OCI-LY7 (cell line): ENCODE data around the gene CDK17. TPM values are rescaled to one million over a fixed set of nuclear protein-coding genes. Genes with fewer than 3 reads are reported as not detected.

Experiments used
- BruUV-seq: library from RNA; stranded (reverse); fragments of 400-500 nt; replicated peaks from 2 replicates; lab custom pipeline; 2021; lab: Mats Ljungman, UMichigan
- CTCF ChIA-PET: fragments of 300-600 bp; sonication (Branson Sonifier 250); formaldehyde crosslinking; loops from one replicate; lab custom pipeline; 2022; ENCODE audit warnings: antibody characterized with exemption; ENCODE audit not compliant: unreplicated experiment; lab: Charles Lee
- POLR2A ChIA-PET: fragments of 300-600 bp; sonication (Branson Sonifier 250); formaldehyde crosslinking; loops from one replicate; lab custom pipeline; 2022; ENCODE audit warnings: antibody characterized with exemption; lab: Charles Lee
- DNase-seq: peaks from one replicate; pipeline ENCODE4 v3.0.0-alpha.2; 2015; ENCODE audit warnings: low spot score
- H2AFZ ChIP-seq: fragments of 200-600 bp; sonication (generic), shearing (Covaris generic); 2 replicates; pipeline ENCODE4 v1.6.1; 2014; ENCODE audit warnings: mild to moderate bottlenecking, antibody characterized with exemption, low read length, moderate library complexity
- H3K27ac ChIP-seq: fragments of 200-600 bp; sonication (generic); 2 replicates; pipeline ENCODE4 v1.5.1; 2014; ENCODE audit warnings: mixed run types, low read depth, mild to moderate bottlenecking, moderate library complexity, low read length, inconsistent platforms; ENCODE audit not compliant: poor library complexity, severe bottlenecking
- H3K36me3 ChIP-seq: fragments of 200-600 bp; sonication (generic); 2 replicates; pipeline ENCODE4 v1.6.1; 2014; ENCODE audit warnings: mild to moderate bottlenecking, antibody characterized with exemption, low read length, moderate library complexity, mixed read lengths; ENCODE audit not compliant: insufficient read depth
- H3K4me1 ChIP-seq: fragments of 200-600 bp; sonication (generic); 2 replicates; pipeline ENCODE4 v1.5.1; 2014; ENCODE audit warnings: mild to moderate bottlenecking, low read length; ENCODE audit not compliant: insufficient read depth, poor library complexity, severe bottlenecking
- H3K4me2 ChIP-seq: fragments of 200-600 bp; sonication (generic); 2 replicates; pipeline ENCODE4 v1.6.1; 2014; ENCODE audit warnings: mild to moderate bottlenecking, low read length
- H3K4me3 ChIP-seq: fragments of 200-600 bp; sonication (generic); 2 replicates; pipeline ENCODE4 v1.5.1; 2014; ENCODE audit warnings: mild to moderate bottlenecking, low read depth, low read length; ENCODE audit not compliant: poor library complexity, severe bottlenecking
- H3K79me2 ChIP-seq: fragments of 200-600 bp; sonication (generic); 2 replicates; pipeline ENCODE4 v1.6.1; 2016; ENCODE audit warnings: low read depth, mild to moderate bottlenecking, low read length, moderate library complexity, mixed read lengths; ENCODE audit not compliant: insufficient read depth
- H3K9me2 ChIP-seq: fragments of 200-600 bp; sonication (generic); 2 replicates; pipeline ENCODE4 v1.6.1; 2016; ENCODE audit warnings: mild to moderate bottlenecking, low read length, mixed read lengths; ENCODE audit not compliant: insufficient read depth
- H3K9me3 ChIP-seq: fragments of 200-600 bp; sonication (generic); 2 replicates; pipeline ENCODE4 v1.6.1; 2014; ENCODE audit warnings: mild to moderate bottlenecking, mixed run types, low read length, mixed read lengths
- H4K20me1 ChIP-seq: fragments of 200-600 bp; sonication (generic); 2 replicates; pipeline ENCODE4 v1.6.1; 2014; ENCODE audit warnings: mild to moderate bottlenecking, antibody characterized with exemption, low read length, moderate library complexity, mixed read lengths; ENCODE audit not compliant: insufficient read depth
- EZH2phosphoT487 ChIP-seq: fragments of 200-600 bp; sonication (generic); IDR thresholded peaks from 2 replicates; pipeline ENCODE4 v1.6.1; 2018; ENCODE audit warnings: low read depth, borderline replicate concordance, mild to moderate bottlenecking, mixed run types, antibody characterized with exemption, low read length, moderate library complexity, mixed read lengths
- intact Hi-C: fragments of 100-400 bp; cut with micrococcal nuclease; formaldehyde crosslinking; loops from one replicate; pipeline ENCODE4 v1.10.0; 2022; ENCODE audit not compliant: unreplicated experiment
- total RNA-seq, 2 experiments: library from RNA; depleted of rRNA in 1 of 2; stranded (reverse); fragments of >200 nt in 1 of 2; shearing (Covaris generic) in 1 of 2; gene quantifications; 2 replicates each; pipeline ENCODE4 v1.2.3, GENCODE V29; 2014 to 2022
- TF ChIP-seq, protein P1 (sequence below): fragments of 200-600 bp; sonication (generic); conservative IDR thresholded peaks from 2 replicates; pipeline ENCODE4 v1.5.1; 2014; ENCODE audit warnings: mild to moderate bottlenecking, antibody characterized with exemption, low read length, moderate library complexity, mixed read lengths

CDK17 gene
- total RNA-seq, 2 experiments from 2014 or later, result 34.5 to 43.4 TPM

DNA sequence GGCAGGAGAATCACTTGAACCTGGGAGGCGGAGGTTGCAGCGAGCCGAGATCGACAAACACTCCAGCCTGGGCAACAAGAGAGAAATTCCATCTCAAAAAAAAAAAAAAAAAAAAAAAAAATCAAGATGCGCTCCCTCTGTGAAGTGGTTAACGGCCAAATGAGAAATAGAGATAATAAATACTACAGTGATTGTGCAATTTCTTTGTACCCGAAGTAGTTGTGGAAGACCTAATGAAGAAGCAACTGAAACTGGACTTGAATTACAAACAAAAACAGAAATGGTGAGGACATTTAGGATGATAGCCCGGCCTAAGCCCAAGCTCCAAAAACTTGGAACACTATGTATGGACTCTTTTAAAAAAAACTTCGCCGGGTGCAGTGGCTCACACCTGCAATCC is 44.2 kb upstream of the CDK17 start:
- ChIA-PET CTCF (no interaction called here), POLR2A (interaction anchor here (0.7 to 0.9 kb wide), 3 partner anchors 17 to 25 kb away, joined by 3 to 7 read pairs (median 4); no protein-coding TSS in a partner anchor)
- Histone ChIP-seq H2AFZ (no peak overlapping the region), H3K4me2 (no peak overlapping the region), H3K9me2 (no peaks in the 10 kb centered on the region), H3K36me3 (no peaks in the 10 kb centered on the region), H3K27ac (no peak overlapping the region), H3K9me3 (no peaks in the 10 kb centered on the region), H4K20me1 (no peaks in the 10 kb centered on the region), H3K79me2 (no peaks in the 10 kb centered on the region), H3K4me3 (no peak overlapping the region), H3K4me1 (peaks cover 17% of the 10 kb centered on the region)
- no TSS peak for BruUV-seq
- intact Hi-C loops, result no loop called here
- TF ChIP-seq, protein P1, sequence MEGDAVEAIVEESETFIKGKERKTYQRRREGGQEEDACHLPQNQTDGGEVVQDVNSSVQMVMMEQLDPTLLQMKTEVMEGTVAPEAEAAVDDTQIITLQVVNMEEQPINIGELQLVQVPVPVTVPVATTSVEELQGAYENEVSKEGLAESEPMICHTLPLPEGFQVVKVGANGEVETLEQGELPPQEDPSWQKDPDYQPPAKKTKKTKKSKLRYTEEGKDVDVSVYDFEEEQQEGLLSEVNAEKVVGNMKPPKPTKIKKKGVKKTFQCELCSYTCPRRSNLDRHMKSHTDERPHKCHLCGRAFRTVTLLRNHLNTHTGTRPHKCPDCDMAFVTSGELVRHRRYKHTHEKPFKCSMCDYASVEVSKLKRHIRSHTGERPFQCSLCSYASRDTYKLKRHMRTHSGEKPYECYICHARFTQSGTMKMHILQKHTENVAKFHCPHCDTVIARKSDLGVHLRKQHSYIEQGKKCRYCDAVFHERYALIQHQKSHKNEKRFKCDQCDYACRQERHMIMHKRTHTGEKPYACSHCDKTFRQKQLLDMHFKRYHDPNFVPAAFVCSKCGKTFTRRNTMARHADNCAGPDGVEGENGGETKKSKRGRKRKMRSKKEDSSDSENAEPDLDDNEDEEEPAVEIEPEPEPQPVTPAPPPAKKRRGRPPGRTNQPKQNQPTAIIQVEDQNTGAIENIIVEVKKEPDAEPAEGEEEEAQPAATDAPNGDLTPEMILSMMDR, result no peak
- TF ChIP-seq EZH2phosphoT487, result no peak
- no peak for DNase-seq

DNA sequence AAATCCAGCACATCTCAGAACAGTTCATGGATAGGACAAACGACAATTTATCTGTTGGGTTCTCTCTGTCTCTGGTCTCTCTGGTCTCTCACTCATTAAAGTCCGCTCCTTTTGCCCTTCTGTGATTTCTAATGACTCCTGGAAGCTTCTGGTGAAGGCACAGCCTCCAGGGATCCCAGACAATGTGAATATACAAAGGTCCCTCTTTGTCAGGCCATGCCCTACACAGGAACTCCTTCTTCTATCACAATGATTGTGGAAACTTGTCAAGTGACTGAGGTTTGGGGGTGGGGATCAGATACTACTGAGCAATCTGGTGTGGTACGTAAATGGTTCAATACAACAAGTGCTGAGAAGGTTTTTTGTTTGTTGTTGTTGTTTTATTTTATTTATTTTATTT is 42.7 kb upstream of the CDK17 start:
- Histone ChIP-seq H3K4me2 (no peak overlapping the region), H3K79me2 (no peaks in the 10 kb centered on the region), H3K4me1 (peaks cover 17% of the 10 kb centered on the region), H3K4me3 (no peak overlapping the region), H4K20me1 (no peaks in the 10 kb centered on the region), H3K9me3 (no peaks in the 10 kb centered on the region), H3K36me3 (no peaks in the 10 kb centered on the region), H3K9me2 (no peaks in the 10 kb centered on the region), H3K27ac (no peak overlapping the region), H2AFZ (no peak overlapping the region)
- no TSS peak for BruUV-seq
- ChIA-PET CTCF (interaction anchor here (0.8 kb wide), 1 partner anchor 11 kb away, joined by 4 read pairs; no protein-coding TSS in a partner anchor), POLR2A (interaction anchor here (1.0 kb wide), 1 partner anchor 11 kb away, joined by 4 read pairs; no protein-coding TSS in a partner anchor)
- no peak for TF ChIP-seq EZH2phosphoT487
- TF ChIP-seq, protein P1, result no peak
- no peak for DNase-seq
- intact Hi-C loops, result no loop called here

DNA sequence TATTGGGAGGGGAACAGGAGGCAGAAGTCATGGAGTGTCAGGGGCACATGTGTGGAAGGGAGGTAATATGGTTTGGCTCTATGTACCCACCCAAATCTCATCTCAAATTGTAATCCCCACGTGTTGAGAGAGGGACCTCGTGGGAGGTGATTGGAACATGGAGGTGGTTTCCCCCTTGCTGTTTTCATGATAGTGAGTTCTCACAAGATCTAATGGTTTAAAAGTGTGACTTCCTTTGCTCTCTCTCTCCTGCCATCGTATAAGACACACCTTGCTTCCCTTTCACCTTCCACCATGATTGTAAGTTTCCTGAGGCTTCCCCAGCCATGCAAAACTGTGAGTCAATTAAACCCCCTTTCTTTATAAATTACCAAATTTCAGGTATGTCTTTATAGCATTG is 41.6 kb upstream of the CDK17 start:
- Histone ChIP-seq H2AFZ (no peak overlapping the region), H3K79me2 (no peaks in the 10 kb centered on the region), H3K9me2 (no peaks in the 10 kb centered on the region), H3K4me1 (peaks cover 17% of the 10 kb centered on the region), H3K9me3 (no peaks in the 10 kb centered on the region), H4K20me1 (no peaks in the 10 kb centered on the region), H3K36me3 (no peaks in the 10 kb centered on the region), H3K27ac (no peak overlapping the region), H3K4me3 (no peak overlapping the region), H3K4me2 (no peak overlapping the region)
- no peak for DNase-seq
- POLR2A ChIA-PET, result interaction anchor here (0.7 kb wide), 1 partner anchor 1709 kb away, joined by 4 read pairs; no protein-coding TSS in a partner anchor
- no TSS peak for BruUV-seq
- intact Hi-C loops, result no loop called here
- CTCF ChIA-PET, result no interaction called here
- TF ChIP-seq, protein P1, result no peak
- no peak for TF ChIP-seq EZH2phosphoT487
